ENCODE measurements around the gene ZCCHC4. TPM values are rescaled to one million over a fixed set of nuclear protein-coding genes. Genes with fewer than 3 reads are reported as not detected.

Gene ZCCHC4
- total and polyA plus RNA-seq, 2 of the 8 experiments (the other 6 are each of a cell fraction or from before 2014, with no cell fraction given) = 9.8 to 12.5 TPM

- no peaks in the 10 kb centered on the region for H3K23me2 ChIP-seq (ENCODE audit: low read depth, low read length)
- H2AFZ ChIP-seq (ENCODE audit: low read length) = no peak overlapping the region
- H2BK20ac ChIP-seq (ENCODE audit: low read length) = no peak overlapping the region
- no peaks in the 10 kb centered on the region for H4K20me1 ChIP-seq (replicated peaks in 1 of 2; ENCODE audit: control insufficient read depth in 1 of 2, insufficient read depth in 2 of 2, low read length in 2 of 2)
- H4K5ac ChIP-seq (ENCODE audit: insufficient read length, low read depth, low read length) = no peak overlapping the region
- H3K79me2 ChIP-seq (ENCODE audit: control insufficient read depth in 1 of 2, insufficient read depth in 2 of 2, low read length in 2 of 2) = no peaks in the 10 kb centered on the region
- H3K18ac ChIP-seq (ENCODE audit: extremely low read depth, low read length) = no peak overlapping the region
- DNase-seq (ENCODE audit: low read depth in 1 of 2, low spot score in 2 of 2) = no peak
- no peak overlapping the region for H2BK12ac ChIP-seq (ENCODE audit: low read depth, low read length)
- H3K4me1 ChIP-seq (replicated peaks in 1 of 4; ENCODE audit: control insufficient read depth in 3 of 4, insufficient read depth in 4 of 4, low read length in 3 of 4) = no peaks in the 10 kb centered on the region
- H3K9ac ChIP-seq (replicated peaks in 1 of 4; ENCODE audit: extremely low read depth in 1 of 4, low read depth in 3 of 4, low read length in 3 of 4) = no peak overlapping the region
- WGBS, 2 experiments (ENCODE audit: extremely low coverage in 1 of 2, insufficient coverage in 1 of 2, insufficient read length in 1 of 2, insufficient replicate concordance in 2 of 2, low coverage in 1 of 2, low lambda C conversion rate in 2 of 2, missing lambda C conversion rate in 1 of 2) = 83% methylated on average over 5 of the region's 5 CpGs; no CpG with 5 or more reads in 1 of the 2 experiments
- H3K56ac ChIP-seq (replicated peaks; ENCODE audit: insufficient read length, low read depth, low read length) = no peak overlapping the region
- H2AK5ac ChIP-seq (ENCODE audit: low read depth, low read length) = no peak overlapping the region
- FAIRE-seq = no peak
- H3K27me3 ChIP-seq (replicated peaks in 1 of 4; ENCODE audit: control insufficient read depth in 3 of 4, extremely low read depth in 1 of 4, insufficient read depth in 3 of 4, low read length in 3 of 4) = no peaks in the 10 kb centered on the region
- POLR2A ChIA-PET (ENCODE audit: partially characterized antibody) = interaction anchor here (0.8 kb wide), 1 partner anchor 15 kb away, joined by 3 read pairs; the partner anchor contains the start of gene ZCCHC4
- no peak overlapping the region for H2BK120ac ChIP-seq (replicated peaks; ENCODE audit: low read depth, low read length)
- H3K27ac ChIP-seq (ENCODE audit: low read depth, low read length) = no peak overlapping the region
- H3K4me3 ChIP-seq (ENCODE audit: extremely low read depth in 1 of 4, insufficient read depth in 2 of 4, low read depth in 3 of 4, low read length in 4 of 4) = no peak overlapping the region
- no peak overlapping the region for H4K91ac ChIP-seq (replicated peaks; ENCODE audit: insufficient read length, low read length)
- H3K14ac ChIP-seq (ENCODE audit: insufficient read length) = no peak overlapping the region
- no peak overlapping the region for H2BK15ac ChIP-seq (ENCODE audit: low read length)
- no peak overlapping the region for H2BK5ac ChIP-seq (ENCODE audit: low read depth, low read length)
- CTCF ChIA-PET (ENCODE audit: partially characterized antibody) = interaction anchor here (2.3 kb wide), 1 partner anchor 13 kb away, joined by 5 read pairs; no protein-coding TSS in a partner anchor
- no peak overlapping the region for H3K4ac ChIP-seq (replicated peaks; ENCODE audit: insufficient read length, low read depth, low read length)
- H3K79me1 ChIP-seq (ENCODE audit: low read depth, low read length) = no peaks in the 10 kb centered on the region
- H3K23ac ChIP-seq (ENCODE audit: insufficient read length) = no peak overlapping the region
- H3K4me2 ChIP-seq (ENCODE audit: insufficient read depth in 1 of 2, low read depth in 2 of 2, low read length in 2 of 2) = no peak overlapping the region
- H3K36me3 ChIP-seq (ENCODE audit: control insufficient read depth in 2 of 4, insufficient read depth in 4 of 4, low read length in 3 of 4) = no peaks in the 10 kb centered on the region
- no peaks in the 10 kb centered on the region for H3K9me3 ChIP-seq (ENCODE audit: insufficient read depth in 2 of 2, low read depth in 1 of 2, low read length in 1 of 2)
- H4K8ac ChIP-seq (ENCODE audit: extremely low read depth, insufficient read depth, low read length) = no peak overlapping the region
- no peak for TF ChIP-seq RAD21 (IDR thresholded peaks at IDR 0.05 in 1 of 2, conservative IDR thresholded peaks at IDR 0.05 in 1 of 2; ENCODE audit: low read depth in 2 of 2, low read length in 2 of 2)
- TF ChIP-seq, protein P1, sequence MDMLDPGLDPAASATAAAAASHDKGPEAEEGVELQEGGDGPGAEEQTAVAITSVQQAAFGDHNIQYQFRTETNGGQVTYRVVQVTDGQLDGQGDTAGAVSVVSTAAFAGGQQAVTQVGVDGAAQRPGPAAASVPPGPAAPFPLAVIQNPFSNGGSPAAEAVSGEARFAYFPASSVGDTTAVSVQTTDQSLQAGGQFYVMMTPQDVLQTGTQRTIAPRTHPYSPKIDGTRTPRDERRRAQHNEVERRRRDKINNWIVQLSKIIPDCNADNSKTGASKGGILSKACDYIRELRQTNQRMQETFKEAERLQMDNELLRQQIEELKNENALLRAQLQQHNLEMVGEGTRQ (IDR thresholded peaks at IDR 0.05; ENCODE audit: low read length) = no peak
- TF ChIP-seq CREB1 (IDR thresholded peaks at IDR 0.05) = no peak
- no peak for TF ChIP-seq POU5F1 (IDR thresholded peaks at IDR 0.05; ENCODE audit: low read depth, low read length)
- no peak for TF ChIP-seq SIRT6 (IDR thresholded peaks at IDR 0.05; ENCODE audit: low read length)
- TF ChIP-seq MAFK (IDR thresholded peaks at IDR 0.05; ENCODE audit: low read depth, low read length) = no peak
- no peak for TF ChIP-seq SP1 (IDR thresholded peaks at IDR 0.05; ENCODE audit: low read depth, low read length)
- no peak for TF ChIP-seq PHF8 (conservative IDR thresholded peaks at IDR 0.05; ENCODE audit: low read depth, low read length)
- TF ChIP-seq EGR1 (IDR thresholded peaks at IDR 0.05; ENCODE audit: borderline replicate concordance, low read depth, low read length) = no peak
These were observed 14.9 kb upstream of the ZCCHC4 start for GRCh38 chr4:25297528-25298242.
